Naive thymus-derived CD8-positive, alpha-beta T cell (primary cell): ENCODE data around the gene AKR1B1. TPM values are rescaled to one million over a fixed set of nuclear protein-coding genes. Genes with fewer than 3 reads are reported as not detected.

Experiments
- ATAC-seq, 2 donors: fragments of 150-1000 bp; cut with Tn5 transposase in 1 of 2; sonication (Bioruptor Pico), chemical (Tn5 transposase) in 1 of 2; 1 replicate in 1 of 2; 2 replicates in 1 of 2; pipeline ENCODE4 v1.10.0; 2021; ENCODE audit warnings: mild to moderate bottlenecking in 2 of 2, moderate library complexity in 2 of 2
- POLR2A ChIA-PET: fragments of 350-600 bp; sonication (Branson Sonifier 250); formaldehyde crosslinking; loops from one replicate; lab custom pipeline; 2021; ENCODE audit warnings: antibody characterized with exemption; lab: Charles Lee
- DNase-seq, 10 donors: peaks; one replicate each; pipeline versions ENCODE4 v3.0.0 to v3.0.0-alpha.2; 2020 to 2022
- H3K27ac Mint-ChIP-seq, 10 donors: one replicate each; pipeline ENCODE4 v1.8.0; 2020 to 2022; ENCODE audit warnings: mild to moderate bottlenecking in 10 of 10, mixed read lengths in 10 of 10, moderate library complexity in 4 of 10, inconsistent platforms in 1 of 10
- H3K27me3 Mint-ChIP-seq, 5 donors: one replicate each; pipeline ENCODE4 v1.8.0; 2021 to 2022; ENCODE audit warnings: mixed read lengths in 5 of 5
- H3K36me3 Mint-ChIP-seq, 3 donors: one replicate each; pipeline ENCODE4 v1.8.0; 2020 to 2022; ENCODE audit warnings: mixed read lengths in 3 of 3, mild to moderate bottlenecking in 2 of 3, inconsistent platforms in 1 of 3
- H3K4me1 Mint-ChIP-seq, 4 donors: one replicate each; pipeline ENCODE4 v1.8.0; 2021 to 2022; ENCODE audit warnings: mixed read lengths in 4 of 4
- H3K4me3 Mint-ChIP-seq, 10 donors: one replicate each; pipeline ENCODE4 v1.8.0; 2020 to 2022; ENCODE audit warnings: mild to moderate bottlenecking in 10 of 10, mixed read lengths in 10 of 10, moderate library complexity in 6 of 10, inconsistent platforms in 1 of 10
- H3K9me3 Mint-ChIP-seq, 9 donors: one replicate each; pipeline ENCODE4 v1.8.0; 2020 to 2022; ENCODE audit warnings: mixed read lengths in 9 of 9, mild to moderate bottlenecking in 3 of 9, inconsistent platforms in 1 of 9, moderate library complexity in 1 of 9
- polyA plus RNA-seq, 3 donors: library from polyadenylated mRNA; unstranded; fragments of 300-500 nt; fragmentation: Illumina TruSeq; gene quantifications; one replicate each; pipeline ENCODE4 v1.2.3, GENCODE V29; 2021
- total RNA-seq, 8 experiments: library from RNA in 2 of 8; stranded (reverse) in 2 of 8; gene quantifications; one replicate each; pipeline ENCODE4 v1.2.3 and lab custom pipeline; 2021 to 2026

Gene AKR1B1
- total and polyA plus RNA-seq, 5 experiments from 2014 or later, result 130 to 202 (median 181) TPM

GRCh38 chr7:134441264-134441663 lies 17.6 kb downstream of the AKR1B1 start:
- DNase-seq, result no peak
- H3K9me3 Mint-ChIP-seq, result peaks cover 0 to 18% (median 5%) of the 10 kb centered on the region in 9 donors
- H3K27me3 Mint-ChIP-seq, result no peaks in the 10 kb centered on the region
- no peak for ATAC-seq
- POLR2A ChIA-PET, result no interaction called here
- H3K36me3 Mint-ChIP-seq, result peaks cover 24 to 74% (median 50%) of the 10 kb centered on the region in 3 donors
- no peak overlapping the region for H3K27ac Mint-ChIP-seq
- peaks cover 0 to 3% (median 0%) of the 10 kb centered on the region in 4 donors for H3K4me1 Mint-ChIP-seq
- H3K4me3 Mint-ChIP-seq, result no peak overlapping the region

GRCh38 chr7:134440476-134440875 lies 18.4 kb downstream of the AKR1B1 start:
- POLR2A ChIA-PET, result no interaction called here
- Mint-ChIP-seq H3K36me3 (peaks cover 24 to 66% (median 46%) of the 10 kb centered on the region in 3 donors), H3K9me3 (peaks cover 0 to 18% (median 5%) of the 10 kb centered on the region in 9 donors), H3K27me3 (no peaks in the 10 kb centered on the region), H3K4me3 (no peak overlapping the region), H3K4me1 (peaks cover 0 to 3% (median 0%) of the 10 kb centered on the region in 4 donors), H3K27ac (no peak overlapping the region)
- ATAC-seq (no peak), DNase-seq (no peak)

- DNase-seq, result no peak
- Mint-ChIP-seq H3K36me3 (peaks cover 24 to 62% (median 42%) of the 10 kb centered on the region in 3 donors), H3K4me1 (peaks cover 0 to 3% (median 0%) of the 10 kb centered on the region in 4 donors), H3K27ac (no peak overlapping the region), H3K9me3 (peaks cover 0 to 18% (median 5%) of the 10 kb centered on the region in 9 donors), H3K4me3 (no peak overlapping the region), H3K27me3 (no peaks in the 10 kb centered on the region)
- no peak for ATAC-seq
- POLR2A ChIA-PET, result no interaction called here
Observed at GRCh38 chr7:134440067-134440466, 18.8 kb downstream of the AKR1B1 start.

GRCh38 chr7:134438946-134439345 lies 20.0 kb downstream of the AKR1B1 start:
- no peak overlapping the region for H3K27ac Mint-ChIP-seq
- H3K4me1 Mint-ChIP-seq, result no peaks in the 10 kb centered on the region
- no peaks in the 10 kb centered on the region for H3K27me3 Mint-ChIP-seq
- ATAC-seq (no peak), DNase-seq (no peak)
- H3K4me3 Mint-ChIP-seq, result no peak overlapping the region
- POLR2A ChIA-PET, result no interaction called here
- peaks cover 0 to 18% (median 5%) of the 10 kb centered on the region in 9 donors for H3K9me3 Mint-ChIP-seq
- peaks cover 18 to 50% (median 38%) of the 10 kb centered on the region in 3 donors for H3K36me3 Mint-ChIP-seq

GRCh38 chr7:134435161-134435920 lies 23.6 kb downstream of the AKR1B1 start:
- Mint-ChIP-seq H3K4me3 (no peak overlapping the region), H3K9me3 (peaks cover 0 to 16% (median 5%) of the 10 kb centered on the region in 9 donors), H3K36me3 (peaks cover 13 to 17% (median 16%) of the 10 kb centered on the region in 3 donors), H3K4me1 (peaks cover 7 to 22% (median 10%) of the 10 kb centered on the region in 4 donors), H3K27ac (peak overlapping the region in 1 of 10 donors; percentile 8), H3K27me3 (no peaks in the 10 kb centered on the region)
- DNase-seq, result no peak
- ATAC-seq, result no peak
- POLR2A ChIA-PET, result no interaction called here

DNA sequence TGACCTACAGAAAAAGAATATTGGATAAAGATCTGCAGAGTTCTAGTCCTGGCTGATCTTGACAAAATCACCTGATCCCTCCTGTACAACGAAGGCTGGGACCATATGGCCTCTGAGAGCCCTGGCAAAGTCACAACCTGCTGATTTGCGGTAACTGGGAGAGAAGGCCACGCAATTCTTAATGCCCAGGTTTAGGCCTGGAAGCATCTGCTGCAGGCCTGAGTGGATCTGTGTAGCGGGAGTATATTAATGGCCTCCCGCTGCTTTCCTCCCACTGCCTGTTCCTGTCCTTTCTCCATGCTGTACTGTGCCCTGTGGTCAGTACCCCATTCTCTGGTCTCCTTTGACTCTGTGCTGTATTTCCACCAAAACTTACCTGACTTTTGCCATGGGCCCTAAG lies 24.2 kb downstream of the AKR1B1 start:
- H3K4me1 Mint-ChIP-seq, result peaks cover 7 to 22% (median 10%) of the 10 kb centered on the region in 4 donors
- H3K27ac Mint-ChIP-seq, result peak overlapping the region in 1 of 10 donors; percentile 8
- ATAC-seq, result no peak
- DNase-seq, result no peak
- no peaks in the 10 kb centered on the region for H3K27me3 Mint-ChIP-seq
- H3K9me3 Mint-ChIP-seq, result peaks cover 0 to 10% (median 5%) of the 10 kb centered on the region in 9 donors
- POLR2A ChIA-PET, result no interaction called here
- no peak overlapping the region for H3K4me3 Mint-ChIP-seq
- H3K36me3 Mint-ChIP-seq, result peaks cover 9 to 11% (median 9%) of the 10 kb centered on the region in 3 donors

DNA sequence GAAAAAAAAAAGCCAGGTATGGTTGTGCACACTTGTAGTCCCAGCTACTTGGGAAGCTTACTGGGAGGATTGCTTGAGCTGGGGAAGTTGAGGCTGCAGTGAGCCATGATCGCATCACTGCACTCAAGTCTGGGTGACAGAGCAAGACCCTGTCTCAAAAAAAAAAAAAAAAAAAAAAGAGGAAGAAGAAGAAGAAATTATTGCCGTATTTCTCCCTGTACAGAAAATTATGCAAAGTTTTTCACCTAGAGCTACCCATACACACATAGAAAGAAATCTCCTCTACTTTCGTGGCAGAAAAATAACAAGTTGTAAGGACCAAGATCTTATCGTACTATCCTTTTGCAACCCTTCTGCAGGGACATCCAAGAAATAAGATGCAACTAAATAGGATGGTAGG lies 25.5 kb downstream of the AKR1B1 start:
- POLR2A ChIA-PET, result interaction anchor here (0.7 to 1.8 kb wide), 6 partner anchors 13 to 174 kb away, joined by 3 to 14 read pairs (median 4); partner anchors contain the start of gene AKR1B1
- peak overlapping the region in 1 of 10 donors; percentile 17 for H3K4me3 Mint-ChIP-seq
- no peaks in the 10 kb centered on the region for H3K27me3 Mint-ChIP-seq
- H3K27ac Mint-ChIP-seq, result peak overlapping the region in 5 of 10 donors; percentile 15 to 95 (median 88)
- peaks cover 0 to 5% (median 1%) of the 10 kb centered on the region in 9 donors for H3K9me3 Mint-ChIP-seq
- no peak for DNase-seq
- peaks cover 7 to 22% (median 10%) of the 10 kb centered on the region in 4 donors for H3K4me1 Mint-ChIP-seq
- no peak for ATAC-seq
- H3K36me3 Mint-ChIP-seq, result peaks cover under 1 to 6% (median 4%) of the 10 kb centered on the region in 3 donors

- POLR2A ChIA-PET, result interaction anchor here (0.6 to 1.8 kb wide), 6 partner anchors 21 to 175 kb away, joined by 3 to 14 read pairs (median 4); partner anchors contain the start of gene AKR1B1
- Mint-ChIP-seq H3K36me3 (peaks cover 0 to under 1% (median under 1%) of the 10 kb centered on the region in 3 donors), H3K27me3 (no peaks in the 10 kb centered on the region), H3K4me3 (peak overlapping the region; percentile 78 to 93 (median 88)), H3K4me1 (peaks cover 7 to 22% (median 10%) of the 10 kb centered on the region in 4 donors), H3K27ac (peak overlapping the region; percentile 81 to 95 (median 87)), H3K9me3 (peaks cover 0 to under 1% (median 0%) of the 10 kb centered on the region in 9 donors)
- DNase-seq, result peak; percentile 33 to 86 (median 67)
- ATAC-seq, result peak; percentile 88 to 92
Observed at GRCh38 chr7:134432296-134433152, 26.4 kb downstream of the AKR1B1 start.

DNA sequence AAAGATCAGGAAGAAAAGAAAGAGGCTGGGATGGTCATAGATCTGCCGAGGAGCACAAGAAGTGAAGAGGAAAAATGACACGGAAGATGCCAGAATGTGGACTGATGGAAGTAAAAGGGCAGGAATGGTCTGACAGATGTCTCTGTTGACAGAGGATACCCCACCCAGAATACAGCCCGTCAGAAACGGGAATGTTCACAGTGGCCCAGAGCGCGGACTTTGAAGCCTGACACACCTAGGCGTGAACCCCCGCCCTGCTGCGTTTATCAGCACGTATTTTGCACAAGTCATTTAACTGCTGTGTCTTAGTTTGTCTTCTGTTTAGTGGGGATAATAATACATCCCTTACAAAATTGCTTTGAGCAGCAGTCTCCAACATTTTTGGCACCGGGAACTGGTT lies 27.1 kb downstream of the AKR1B1 start:
- no peak for ATAC-seq
- Mint-ChIP-seq H3K27me3 (no peaks in the 10 kb centered on the region), H3K9me3 (peaks cover 0 to 4% (median 0%) of the 10 kb centered on the region in 9 donors), H3K27ac (peak overlapping the region in 4 of 10 donors; percentile 40 to 95 (median 86)), H3K36me3 (peaks cover 0 to 4% (median 0%) of the 10 kb centered on the region in 3 donors), H3K4me1 (peaks cover 7 to 22% (median 10%) of the 10 kb centered on the region in 4 donors), H3K4me3 (peak overlapping the region; percentile 78 to 93 (median 88))
- no peak for DNase-seq
- POLR2A ChIA-PET, result interaction anchor here (0.6 to 1.8 kb wide), 2 partner anchors 27 to 170 kb away, joined by 4 to 14 read pairs; partner anchors contain the start of gene AKR1B1

GRCh38 chr7:134429481-134429880 lies 29.4 kb downstream of the AKR1B1 start:
- Mint-ChIP-seq H3K4me1 (peaks cover 7 to 22% (median 10%) of the 10 kb centered on the region in 4 donors), H3K27ac (no peak overlapping the region), H3K9me3 (peaks cover 0 to 4% (median 0%) of the 10 kb centered on the region in 9 donors), H3K4me3 (no peak overlapping the region), H3K27me3 (peaks cover 0 to 2% (median 0%) of the 10 kb centered on the region in 5 donors), H3K36me3 (peaks cover 0 to 12% (median 0%) of the 10 kb centered on the region in 3 donors)
- POLR2A ChIA-PET, result no interaction called here
- DNase-seq (no peak), ATAC-seq (no peak)

DNA sequence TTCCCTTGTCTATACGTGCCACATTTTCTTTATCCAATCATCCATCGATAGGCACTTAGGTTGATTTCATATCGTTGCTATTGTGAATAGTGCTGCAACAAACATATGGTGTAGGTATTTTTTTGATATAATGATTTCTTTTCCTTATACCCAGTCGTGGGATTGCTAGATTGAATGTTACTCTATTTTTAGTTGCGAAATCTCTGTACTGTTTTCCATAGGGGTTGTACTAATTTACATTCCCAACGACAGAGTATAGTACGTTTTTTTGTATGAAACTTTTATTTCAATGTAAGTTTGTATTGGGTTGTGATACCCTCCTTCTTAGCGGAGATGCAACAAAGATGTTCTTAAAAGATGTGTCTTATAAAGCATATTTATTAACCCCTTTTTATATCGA lies 30.0 kb downstream of the AKR1B1 start:
- H3K4me3 Mint-ChIP-seq, result no peak overlapping the region

GRCh38 chr7:134427896-134428295 lies 31.0 kb downstream of the AKR1B1 start:
- Mint-ChIP-seq H3K27me3 (peaks cover 0 to 4% (median 0%) of the 10 kb centered on the region in 5 donors), H3K36me3 (peaks cover 0 to 12% (median 0%) of the 10 kb centered on the region in 3 donors), H3K4me1 (peaks cover 7 to 14% (median 11%) of the 10 kb centered on the region in 4 donors), H3K4me3 (no peak overlapping the region), H3K9me3 (peaks cover 0 to 4% (median 0%) of the 10 kb centered on the region in 9 donors), H3K27ac (no peak overlapping the region)
- DNase-seq (no peak), ATAC-seq (no peak)
- POLR2A ChIA-PET, result no interaction called here

More for the DNA sequence above, 30.0 kb downstream of the AKR1B1 start:
- no peak for ATAC-seq
- no peak for DNase-seq
- H3K4me1 Mint-ChIP-seq, result peaks cover 7 to 22% (median 11%) of the 10 kb centered on the region in 4 donors
- H3K27me3 Mint-ChIP-seq, result peaks cover 0 to 2% (median 0%) of the 10 kb centered on the region in 5 donors
- POLR2A ChIA-PET, result no interaction called here
- no peak overlapping the region for H3K27ac Mint-ChIP-seq
- peaks cover 0 to 4% (median 0%) of the 10 kb centered on the region in 9 donors for H3K9me3 Mint-ChIP-seq
- H3K36me3 Mint-ChIP-seq, result peaks cover 0 to 12% (median 0%) of the 10 kb centered on the region in 3 donors
